HEK293T (cell line): ENCODE measurements around the gene CAMK1D.

ENCODE experiments used
- CTCF ChIA-PET: fragments of 350-600 bp; formaldehyde crosslinking; extraction: SDS; loops from one replicate; lab custom pipeline; 2021; ENCODE audit warnings: antibody characterized with exemption, inconsistent platforms; lab: Yijun Ruan, JAX
- POLR2A ChIA-PET: fragments of 350-600 bp; formaldehyde crosslinking; extraction: SDS; loops from one replicate; lab custom pipeline; 2020; ENCODE audit warnings: antibody characterized with exemption, inconsistent platforms; lab: Yijun Ruan, JAX
- DNase-seq: peaks from one replicate; pipeline ENCODE4 v3.0.0; 2012; ENCODE audit warnings: mixed read lengths; ENCODE audit errors: extremely low spot score
- ARNT ChIP-seq: fragments of 450-650 bp; IDR thresholded peaks from 2 replicates; pipeline ENCODE4 v1.6.1; 2017; ENCODE audit warnings: mild to moderate bottlenecking
- BHLHE40 ChIP-seq: fragments of 450-650 bp; IDR thresholded peaks from 2 replicates; pipeline ENCODE4 v1.6.1; 2016; ENCODE audit warnings: mild to moderate bottlenecking, moderate library complexity, borderline replicate concordance
- CTBP1 ChIP-seq: fragments of 450-650 bp; IDR thresholded peaks from 2 replicates; pipeline ENCODE4 v1.6.1; 2016; ENCODE audit warnings: borderline replicate concordance
- ELF4 ChIP-seq: fragments of 450-650 bp; IDR thresholded peaks from 2 replicates; pipeline ENCODE4 v1.6.1; 2017; ENCODE audit warnings: antibody characterized with exemption
- FOXA1 ChIP-seq: fragments of 450-650 bp; IDR thresholded peaks from 2 replicates; pipeline ENCODE4 v1.6.1; 2016; ENCODE audit warnings: mild to moderate bottlenecking
- FOXK2 ChIP-seq: fragments of 450-650 bp; IDR thresholded peaks from 2 replicates; pipeline ENCODE4 v1.6.1; 2016; ENCODE audit warnings: mild to moderate bottlenecking
- FOXM1 ChIP-seq: fragments of 450-650 bp; IDR thresholded peaks from 2 replicates; pipeline ENCODE4 v1.6.1; 2017; ENCODE audit warnings: mild to moderate bottlenecking, borderline replicate concordance
- HDGF ChIP-seq: fragments of 450-650 bp; IDR thresholded peaks from 2 replicates; pipeline ENCODE4 v1.6.1; 2017; ENCODE audit warnings: antibody characterized with exemption, borderline replicate concordance
- L3MBTL2 ChIP-seq: fragments of 450-650 bp; conservative IDR thresholded peaks from 2 replicates; pipeline ENCODE4 v1.6.1; 2016; ENCODE audit warnings: mild to moderate bottlenecking
- LEF1 ChIP-seq: fragments of 450-650 bp; IDR thresholded peaks from 2 replicates; pipeline ENCODE4 v1.6.1; 2017; ENCODE audit warnings: mild to moderate bottlenecking, borderline replicate concordance
- NFRKB ChIP-seq: fragments of 450-650 bp; IDR thresholded peaks from 2 replicates; pipeline ENCODE4 v1.6.1; 2016; ENCODE audit warnings: mild to moderate bottlenecking, moderate library complexity
- PKNOX1 ChIP-seq: fragments of 450-650 bp; IDR thresholded peaks from 2 replicates; pipeline ENCODE4 v1.6.1; 2016
- SP1 ChIP-seq: fragments of 450-650 bp; IDR thresholded peaks from 2 replicates; pipeline ENCODE4 v1.6.1; 2017
- SUZ12 ChIP-seq: fragments of 450-650 bp; IDR thresholded peaks from 2 replicates; pipeline ENCODE4 v1.6.1; 2016; ENCODE audit warnings: mild to moderate bottlenecking
- TARDBP ChIP-seq: fragments of 450-650 bp; IDR thresholded peaks from 2 replicates; pipeline ENCODE4 v1.6.1; 2016
- ZNF384 ChIP-seq: fragments of 450-650 bp; IDR thresholded peaks from 2 replicates; pipeline ENCODE4 v1.6.1; 2016

CAMK1D gene

GRCh38 chr10:12700557-12700874, 351.2 kb downstream of the CAMK1D start:
- POLR2A ChIA-PET, result no interaction called here
- CTCF ChIA-PET, result no interaction called here
- no peak for DNase-seq
- no peak for TF ChIP-seq SUZ12
- TF ChIP-seq SP1, result no peak
- no peak for TF ChIP-seq HDGF
- no peak for TF ChIP-seq L3MBTL2
- TF ChIP-seq FOXA1, result no peak

GRCh38 chr10:12701696-12702095, 352.3 kb downstream of the CAMK1D start:
- CTCF ChIA-PET, result interaction anchor here (0.5 kb wide), 1 partner anchor 9 kb away, joined by 4 read pairs; no protein-coding TSS in a partner anchor
- POLR2A ChIA-PET, result no interaction called here
- no peak for TF ChIP-seq FOXK2
- TF ChIP-seq FOXA1, result no peak
- TF ChIP-seq ZNF384, result no peak
- no peak for TF ChIP-seq NFRKB
- no peak for TF ChIP-seq SP1
- TF ChIP-seq BHLHE40, result no peak
- no peak for TF ChIP-seq ARNT
- TF ChIP-seq FOXM1, result no peak
- no peak for TF ChIP-seq CTBP1
- TF ChIP-seq LEF1, result no peak
- TF ChIP-seq PKNOX1, result no peak
- no peak for TF ChIP-seq HDGF
- TF ChIP-seq SUZ12, result no peak
- DNase-seq, result no peak

DNA sequence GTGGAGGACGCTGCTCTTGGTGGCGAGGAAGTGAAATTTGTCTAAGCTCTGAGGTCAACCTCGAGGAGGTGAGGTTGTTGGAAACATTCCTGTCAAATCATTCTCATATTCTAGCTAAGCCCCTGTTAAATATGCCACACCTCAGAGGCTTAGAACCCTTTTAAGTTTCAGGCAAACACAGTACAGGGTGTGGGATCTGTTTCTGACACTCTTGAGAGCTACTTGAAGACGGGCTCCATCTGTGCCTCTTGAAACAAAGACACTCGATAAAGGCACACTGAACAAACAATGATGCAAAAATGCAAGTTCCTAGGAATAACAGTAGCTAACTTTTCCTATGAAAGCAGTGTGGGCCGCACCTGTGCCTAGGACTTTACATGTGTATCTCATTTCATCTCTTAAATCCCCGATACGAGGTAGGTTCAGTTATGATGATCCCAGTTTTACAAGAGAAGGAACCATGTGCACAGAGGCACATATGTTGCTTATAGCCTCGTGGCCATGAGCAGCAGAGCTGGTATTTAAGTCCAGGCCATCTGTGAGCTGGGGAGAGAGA, 352.9 kb downstream of the CAMK1D start:
- TF ChIP-seq FOXK2 (no peak), NFRKB (no peak)
- POLR2A ChIA-PET, result no interaction called here
- CTCF ChIA-PET, result interaction anchor here (0.5 kb wide), 1 partner anchor 9 kb away, joined by 4 read pairs; no protein-coding TSS in a partner anchor
- DNase-seq, result no peak

- DNase-seq, result no peak
- ChIA-PET CTCF (no interaction called here), POLR2A (no interaction called here)
- no peak for TF ChIP-seq PKNOX1
- no peak for TF ChIP-seq L3MBTL2
- TF ChIP-seq LEF1, result no peak
- no peak for TF ChIP-seq FOXK2
- TF ChIP-seq BHLHE40, result no peak
- no peak for TF ChIP-seq ARNT
- no peak for TF ChIP-seq FOXA1
- no peak for TF ChIP-seq CTBP1
- no peak for TF ChIP-seq ZNF384
- TF ChIP-seq SP1, result no peak
- no peak for TF ChIP-seq TARDBP
- no peak for TF ChIP-seq ELF4
Measured at GRCh38 chr10:12703126-12703525, 353.8 kb downstream of the CAMK1D start.

- ChIA-PET POLR2A (no interaction called here), CTCF (no interaction called here)
- DNase-seq, result no peak
- TF ChIP-seq ARNT, result no peak
- TF ChIP-seq HDGF, result no peak
- TF ChIP-seq TARDBP, result no peak
- no peak for TF ChIP-seq NFRKB
- no peak for TF ChIP-seq SP1
- TF ChIP-seq L3MBTL2, result no peak
- TF ChIP-seq PKNOX1, result no peak
- TF ChIP-seq SUZ12, result no peak
- TF ChIP-seq BHLHE40, result no peak
Measured at GRCh38 chr10:12703813-12704212, 354.5 kb downstream of the CAMK1D start.

DNA sequence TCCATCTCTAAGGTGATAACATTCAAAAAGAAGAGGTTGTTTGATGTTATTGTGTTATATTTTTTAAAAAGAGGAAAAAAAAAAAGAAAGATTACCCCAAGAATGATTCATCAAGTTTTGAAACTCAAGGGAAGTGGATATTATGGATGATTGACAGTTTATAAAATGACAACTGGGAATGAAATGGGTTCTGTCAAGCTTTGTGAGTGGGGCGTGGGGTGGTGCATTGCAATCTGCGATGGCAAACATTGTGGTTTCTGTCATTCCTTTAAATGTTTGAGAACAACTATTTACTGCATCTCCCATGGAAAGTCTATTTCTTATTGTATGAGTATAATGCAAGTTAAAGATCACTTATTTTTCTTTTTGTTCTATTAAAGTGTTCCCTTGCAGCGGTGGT, 355.1 kb downstream of the CAMK1D start:
- no peak for DNase-seq
- POLR2A ChIA-PET, result no interaction called here
- TF ChIP-seq ELF4 (no peak), TARDBP (no peak), CTBP1 (no peak), PKNOX1 (no peak; the same call in 1 of the 2 replicates), HDGF (no peak), LEF1 (no peak), NFRKB (no peak), FOXK2 (no peak), SP1 (no peak), SUZ12 (no peak), FOXM1 (no peak), FOXA1 (no peak), BHLHE40 (no peak), ZNF384 (no peak)
- CTCF ChIA-PET, result no interaction called here
